Stimulated activated CD4-positive, alpha-beta T cell treated with anti-CD3 and anti-CD28 coated beads, Interleukin-12 subunit alpha, Interleukin-12 subunit beta, amount 100 ng/mL, for 4 hours (primary cell): ENCODE measurements around the gene SYT2.
"Not testable (repeated sequence)": the region's sequence is repeated elsewhere in the genome, so short reads cannot be mapped to it uniquely, and the experiment has no call there.

Experiments
- DNase-seq: peaks from one replicate; pipeline ENCODE4 v3.0.0-alpha.2; 2020

Gene SYT2

DNA sequence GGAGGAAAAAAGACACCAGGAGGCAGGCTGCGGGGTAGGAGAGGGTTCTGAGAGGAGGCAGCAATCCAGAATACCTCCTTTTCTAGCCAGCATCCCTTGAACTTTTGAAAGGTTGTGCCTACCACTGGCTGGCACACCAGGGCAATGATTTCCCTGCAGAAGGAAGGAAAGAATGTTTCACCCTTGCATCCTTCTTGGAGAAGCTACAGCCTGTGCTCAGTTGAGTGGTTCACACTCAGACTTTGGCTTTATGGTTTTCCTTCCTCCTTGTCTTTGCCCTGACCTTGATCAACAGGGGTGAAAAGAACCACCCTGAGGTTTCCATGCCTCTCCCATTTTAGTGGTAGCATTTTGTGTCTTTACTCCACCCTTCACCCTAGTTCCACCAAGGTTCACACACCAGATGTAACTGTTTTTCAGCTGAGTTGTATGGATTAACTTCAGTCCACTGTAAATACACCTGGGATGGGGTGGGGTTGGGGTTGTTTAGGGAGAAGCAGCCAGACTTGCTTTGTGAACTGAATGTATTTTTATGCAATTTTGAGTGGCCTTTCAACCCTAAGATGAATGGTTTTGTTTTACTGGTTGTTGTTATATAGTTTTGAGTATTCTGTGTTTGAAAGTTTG is 122.3 kb downstream of the SYT2 start:
- no peak for DNase-seq

DNA sequence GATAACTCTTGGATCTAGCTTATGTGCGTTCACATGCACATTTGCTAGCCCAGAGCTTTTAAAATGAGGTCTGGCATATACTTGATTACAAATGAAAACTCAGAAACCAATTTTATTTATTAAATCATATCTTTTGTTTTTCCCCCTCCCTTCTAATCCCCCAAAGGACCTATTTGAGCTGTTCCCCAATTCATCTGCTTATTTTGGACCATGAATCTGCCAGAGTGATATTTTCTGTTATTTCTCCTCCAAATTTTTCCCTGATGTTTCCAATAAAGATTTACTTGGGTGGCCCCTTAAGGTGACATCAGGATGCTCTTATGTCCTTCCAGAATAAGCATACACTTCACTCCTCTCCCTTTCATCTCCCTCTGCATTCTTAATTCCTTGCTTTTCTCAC is 123.4 kb downstream of the SYT2 start:
- DNase-seq: no peak

DNA sequence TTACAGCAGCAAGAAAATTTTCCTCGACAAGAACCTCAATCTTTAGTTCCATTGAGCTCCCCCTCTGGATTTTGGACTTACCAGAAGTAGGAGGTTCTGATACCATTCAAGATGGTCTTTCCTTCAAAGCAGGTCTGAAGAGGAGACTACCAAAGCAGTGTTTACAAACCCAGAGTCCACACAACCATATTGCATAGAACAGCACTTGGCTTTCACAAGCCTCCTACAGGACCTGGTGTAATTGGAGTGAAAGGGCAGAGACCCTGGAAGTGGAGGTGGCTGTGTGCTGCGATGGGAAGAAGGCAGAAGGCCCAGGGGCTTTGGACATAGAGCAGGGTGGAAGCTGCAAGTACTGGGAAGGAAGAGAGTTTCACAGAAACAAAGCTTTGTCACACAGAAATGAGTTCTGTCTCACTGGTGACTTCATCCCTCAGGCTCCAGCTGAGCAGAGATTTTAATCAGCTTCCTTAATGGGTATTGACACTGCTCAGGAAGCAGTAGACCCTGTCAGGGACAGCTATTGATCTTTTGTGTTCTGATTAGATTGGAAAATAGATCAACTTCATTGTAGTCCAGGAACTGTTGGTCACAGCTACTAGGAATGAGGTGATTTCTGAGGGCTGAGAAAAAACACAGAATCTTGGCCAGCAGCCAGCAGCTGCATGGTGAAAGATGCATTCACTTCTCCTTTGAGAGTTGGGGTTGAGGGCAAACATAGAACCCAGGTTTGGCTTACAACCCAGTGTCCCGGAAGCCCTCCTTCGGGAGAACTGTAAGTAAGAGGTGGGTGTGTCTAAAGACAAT is 124.0 kb downstream of the SYT2 start:
- no peak for DNase-seq

DNA sequence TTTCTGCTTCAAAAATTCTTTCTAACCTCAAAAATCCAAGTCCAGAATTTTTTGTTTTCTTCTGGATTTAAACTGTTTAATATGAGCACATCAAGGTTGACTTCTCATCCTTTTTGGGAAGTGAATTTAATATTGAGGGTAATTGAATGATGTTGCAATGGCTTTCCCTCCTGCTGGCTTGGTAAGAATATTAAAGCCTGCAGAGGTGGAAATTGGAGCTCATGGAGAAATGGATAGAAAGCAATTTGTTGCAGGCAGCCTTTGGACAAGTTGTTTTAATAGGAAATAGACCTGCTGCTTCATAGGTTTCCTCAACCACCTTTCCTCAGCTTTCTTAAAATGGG is 124.7 kb downstream of the SYT2 start:
- DNase-seq: no peak

DNA sequence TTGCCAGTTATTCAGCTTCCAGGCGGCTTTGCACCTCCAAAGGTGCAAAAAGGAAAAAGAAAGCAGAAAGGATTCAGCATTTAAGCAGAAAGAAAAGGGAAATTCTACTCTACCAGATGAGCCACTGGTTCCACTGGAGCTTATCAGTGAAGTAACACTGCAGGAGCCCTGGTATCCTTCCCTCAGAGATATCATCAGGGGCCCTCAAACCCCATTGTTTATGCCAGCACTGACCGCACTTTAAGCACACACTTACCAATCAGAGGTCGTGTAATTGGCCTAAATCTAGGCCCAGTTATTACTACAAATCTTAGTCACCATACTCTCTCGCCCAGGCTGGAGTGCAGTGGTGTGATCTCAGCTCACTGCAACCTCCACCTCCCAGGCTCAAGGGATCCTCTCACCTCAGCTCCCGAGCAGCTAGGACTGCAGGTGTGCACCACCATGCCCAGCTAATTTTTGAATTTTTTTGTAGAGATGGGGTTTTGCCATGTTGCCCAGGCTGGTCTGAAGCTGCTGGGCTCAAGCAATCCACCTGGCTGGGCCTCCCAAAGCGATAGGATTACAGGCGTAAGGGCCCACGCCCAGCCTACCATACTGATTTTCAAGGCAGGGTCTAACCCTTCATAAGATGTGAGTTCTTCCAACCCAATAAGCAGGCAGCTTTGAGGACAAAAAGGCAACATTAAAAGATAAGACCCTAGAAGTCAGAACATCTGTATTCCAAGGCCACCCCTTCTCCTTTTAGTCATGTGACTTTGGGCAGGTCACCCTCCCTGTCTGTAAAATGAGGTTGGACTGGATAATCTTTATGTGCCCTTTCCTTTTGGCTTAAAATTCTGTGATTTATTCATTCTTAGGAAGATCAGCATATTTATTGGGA is 125.3 kb downstream of the SYT2 start:
- no peak for DNase-seq

DNA sequence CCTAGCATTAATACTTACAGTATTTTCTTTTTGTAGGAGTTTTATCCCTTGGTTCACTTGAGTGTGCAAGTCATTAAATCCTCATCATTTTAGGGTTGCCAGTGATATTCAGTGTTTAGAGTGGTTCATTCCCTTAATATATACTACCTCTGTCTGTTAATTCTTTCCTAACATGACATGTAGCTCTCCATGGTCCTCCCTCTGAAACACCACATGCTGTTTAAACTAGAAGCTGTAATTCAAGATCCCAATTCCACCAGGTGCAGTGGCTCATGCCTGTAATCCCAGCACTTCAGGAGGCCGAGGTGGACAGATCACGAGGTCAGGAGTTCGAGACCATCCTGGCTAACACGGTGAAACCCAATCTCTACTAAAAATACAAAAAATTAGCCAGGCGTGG is 127.9 kb downstream of the SYT2 start:
- DNase-seq: not testable (repeated sequence)

DNA sequence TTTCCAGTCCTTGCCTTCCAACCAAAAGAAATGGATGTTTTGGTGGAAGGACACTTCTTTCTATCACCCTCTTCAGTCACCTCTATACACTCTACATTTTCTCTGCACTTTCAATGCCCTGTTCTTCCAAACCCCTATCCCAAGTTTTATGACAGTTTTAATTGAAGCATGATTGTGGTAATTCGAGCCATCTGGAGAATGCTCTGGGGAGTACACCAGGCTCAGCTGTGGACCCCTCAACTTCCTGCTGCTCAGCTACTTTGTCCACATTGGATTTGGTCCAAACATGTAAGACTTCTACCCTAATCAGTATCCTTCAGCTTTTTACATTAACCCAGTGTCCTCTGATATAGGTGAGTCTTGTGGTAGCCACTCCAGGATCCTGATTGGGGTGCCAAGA is 129.6 kb downstream of the SYT2 start:
- no peak for DNase-seq

DNA sequence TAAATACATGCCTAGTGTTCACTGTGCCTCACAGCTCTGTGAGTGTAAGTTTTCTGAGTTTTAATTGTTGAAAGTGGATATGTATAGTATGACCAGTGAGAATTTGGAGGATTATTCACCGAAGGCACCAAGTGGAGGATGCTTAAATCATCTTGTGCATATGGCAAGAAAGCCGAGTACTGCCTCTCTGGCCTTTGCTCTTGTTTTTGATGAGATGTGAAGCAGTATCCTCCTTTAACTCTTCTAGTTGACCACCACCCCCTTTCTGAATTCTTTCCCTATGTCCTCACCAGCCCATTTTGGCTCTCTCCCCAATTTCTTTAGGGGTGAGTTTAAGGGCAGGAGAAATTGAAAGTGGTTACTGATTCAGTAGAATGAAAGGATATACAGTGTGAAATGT is 130.4 kb downstream of the SYT2 start:
- no peak for DNase-seq

DNA sequence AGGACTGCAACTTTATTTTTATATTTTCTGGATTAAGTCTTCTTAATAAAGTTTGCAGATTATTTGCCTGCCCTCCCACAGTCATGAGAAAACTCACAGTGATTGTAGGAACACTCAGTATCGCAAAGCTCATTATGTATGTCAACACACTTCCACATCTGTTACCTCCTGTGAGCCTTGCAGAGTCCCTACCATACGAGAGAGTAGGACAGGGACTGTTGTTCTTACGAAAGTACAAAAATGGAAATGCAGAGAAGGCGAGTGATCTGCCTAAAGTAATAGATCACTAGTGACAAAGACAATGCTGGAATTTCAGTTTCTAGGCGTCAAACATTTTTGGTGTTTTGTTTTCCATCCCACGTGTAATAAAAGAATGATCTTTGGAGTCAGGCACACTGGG is 131.7 kb downstream of the SYT2 start:
- no peak for DNase-seq

DNA sequence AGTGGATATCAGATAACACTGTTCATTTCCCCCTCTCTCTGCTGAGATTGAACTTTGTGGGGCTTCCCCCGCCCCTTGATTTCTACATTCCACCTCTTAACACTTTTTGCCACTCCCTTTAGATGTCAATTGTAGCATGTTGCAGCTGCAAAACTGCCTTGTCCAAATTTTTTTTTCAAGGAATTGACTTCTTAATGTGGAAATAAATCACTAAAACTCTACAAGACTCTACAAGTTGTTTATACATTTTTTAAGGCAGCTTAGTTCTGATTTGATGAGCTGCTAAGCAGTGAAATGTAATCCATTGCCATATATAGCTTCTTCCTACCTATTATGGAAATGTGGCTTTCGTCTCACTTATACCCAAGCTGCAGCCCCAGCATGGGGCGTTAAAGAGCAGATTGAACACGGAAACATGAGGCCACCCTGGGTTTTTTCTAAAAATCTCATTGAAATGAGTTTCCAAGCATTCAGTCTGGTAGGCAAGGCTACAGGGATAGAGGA is 132.2 kb downstream of the SYT2 start:
- DNase-seq: no peak

DNA sequence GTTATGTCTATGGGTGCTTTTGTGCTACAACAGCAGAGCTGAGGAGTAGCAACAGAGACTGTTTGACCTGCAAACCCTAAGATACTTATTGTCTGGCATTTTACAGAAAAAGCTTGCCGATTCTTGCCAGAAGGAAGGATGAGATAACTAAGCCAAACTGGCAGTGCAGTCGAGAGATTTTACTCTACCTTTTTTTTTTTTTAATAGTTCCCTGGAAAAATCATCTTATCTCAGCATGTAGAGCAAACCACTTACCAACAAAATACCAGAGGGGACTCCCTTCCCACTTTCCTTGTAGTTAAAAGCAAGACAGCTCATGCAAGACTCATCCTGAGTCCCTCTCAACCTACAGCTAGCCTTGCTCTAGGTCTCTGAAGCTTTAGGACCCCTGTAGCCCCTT is 132.9 kb downstream of the SYT2 start:
- no peak for DNase-seq

DNA sequence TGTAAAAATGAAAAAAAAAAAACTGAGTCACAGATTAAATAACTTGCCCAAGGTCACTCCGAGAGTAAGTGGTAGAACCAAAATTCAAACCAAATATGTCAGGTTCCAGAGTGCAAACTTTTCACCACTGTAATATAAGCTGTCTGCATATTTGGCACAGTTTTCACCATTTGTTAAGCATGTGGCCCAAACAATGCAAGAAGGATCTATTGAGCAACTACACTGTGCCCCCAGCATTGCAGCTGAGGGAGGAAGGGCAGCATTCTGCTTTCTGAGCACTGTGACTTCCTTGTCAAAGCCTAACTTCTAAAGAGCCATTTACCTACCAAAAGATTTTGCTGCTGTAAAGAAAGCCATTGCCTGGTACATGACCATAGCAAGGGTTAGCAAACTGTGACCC is 133.4 kb downstream of the SYT2 start:
- DNase-seq: no peak

DNA sequence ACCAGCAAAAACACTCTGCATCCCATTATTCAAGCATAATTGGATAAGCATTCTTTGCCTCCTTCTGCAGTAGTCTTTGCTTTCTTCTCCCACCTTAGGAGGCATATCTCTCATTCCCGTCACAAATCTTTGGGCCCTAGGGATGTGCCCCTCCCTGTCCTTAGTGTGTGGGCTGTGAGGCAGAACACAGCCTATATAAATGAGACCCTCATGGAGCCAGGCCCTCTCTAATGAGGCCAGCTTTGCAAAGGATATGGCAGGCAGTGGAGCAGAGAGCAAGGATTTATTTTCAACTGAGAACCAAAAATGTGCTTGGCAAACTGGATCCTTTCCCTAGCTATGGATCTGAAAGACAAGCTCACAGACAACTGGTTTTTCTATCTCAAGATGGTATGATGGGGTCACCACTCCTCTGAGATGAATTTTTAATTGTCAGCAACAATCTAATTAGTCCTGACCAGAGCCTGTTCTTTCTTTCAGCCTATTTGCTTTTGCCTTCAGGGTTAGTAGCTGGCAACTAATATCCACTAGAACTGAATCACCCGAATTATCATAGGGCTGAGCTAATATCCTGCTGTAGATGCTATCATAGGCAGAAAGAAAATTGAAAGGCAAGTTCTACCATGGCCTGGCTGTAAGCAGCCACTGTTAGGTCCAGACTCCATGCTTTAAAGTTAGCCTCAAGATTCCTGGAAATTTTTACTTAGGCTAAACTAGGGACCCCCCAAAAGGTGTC is 134.2 kb downstream of the SYT2 start:
- DNase-seq: no peak

DNA sequence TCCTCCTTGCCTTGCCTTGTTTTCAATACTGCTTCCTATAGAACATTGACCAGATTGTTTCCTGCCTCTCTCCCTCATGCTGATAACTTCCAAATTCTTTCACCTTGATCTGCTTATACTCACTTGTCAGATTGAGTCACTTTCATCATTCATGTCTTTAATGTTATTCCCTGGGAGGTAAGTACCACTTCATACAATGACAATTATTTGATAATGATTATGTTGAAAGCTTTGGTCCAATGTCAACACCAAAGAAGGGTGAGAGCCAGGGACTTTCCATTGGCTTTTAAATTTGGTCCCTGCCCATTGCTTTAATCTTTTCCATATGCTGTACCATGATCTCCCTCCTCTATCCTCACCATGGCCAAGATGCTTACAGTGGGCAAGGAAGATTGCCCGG is 137.4 kb downstream of the SYT2 start:
- DNase-seq: no peak

DNA sequence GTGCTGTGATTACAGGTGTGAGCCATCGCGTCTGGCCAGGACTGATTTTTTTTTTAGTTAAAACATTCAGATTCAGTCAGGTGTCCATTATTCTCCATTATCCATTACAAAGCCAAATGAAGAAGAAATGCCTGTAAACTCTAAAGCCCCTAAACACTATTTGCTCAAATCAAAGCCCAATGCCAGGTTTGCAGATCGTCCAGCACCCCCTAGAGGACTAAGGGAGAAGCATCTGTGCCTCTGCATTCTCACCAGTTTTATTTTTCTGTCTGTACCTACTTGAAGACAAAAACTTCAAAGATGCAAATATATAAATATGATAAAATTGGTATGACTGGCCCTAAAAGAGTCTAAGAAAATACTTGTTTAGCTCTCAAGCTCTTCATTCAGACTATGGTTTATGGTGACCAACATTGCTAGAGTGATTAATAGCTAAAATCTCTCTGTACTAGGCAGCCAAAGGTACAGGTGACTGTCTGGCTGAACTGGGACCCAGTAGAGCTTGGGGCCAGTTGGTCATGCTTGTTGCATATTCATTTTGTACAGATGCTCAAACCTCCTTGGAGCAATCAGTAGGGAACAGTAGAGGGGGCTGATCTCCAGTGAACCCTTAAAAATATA is 138.4 kb downstream of the SYT2 start:
- no peak for DNase-seq

DNA sequence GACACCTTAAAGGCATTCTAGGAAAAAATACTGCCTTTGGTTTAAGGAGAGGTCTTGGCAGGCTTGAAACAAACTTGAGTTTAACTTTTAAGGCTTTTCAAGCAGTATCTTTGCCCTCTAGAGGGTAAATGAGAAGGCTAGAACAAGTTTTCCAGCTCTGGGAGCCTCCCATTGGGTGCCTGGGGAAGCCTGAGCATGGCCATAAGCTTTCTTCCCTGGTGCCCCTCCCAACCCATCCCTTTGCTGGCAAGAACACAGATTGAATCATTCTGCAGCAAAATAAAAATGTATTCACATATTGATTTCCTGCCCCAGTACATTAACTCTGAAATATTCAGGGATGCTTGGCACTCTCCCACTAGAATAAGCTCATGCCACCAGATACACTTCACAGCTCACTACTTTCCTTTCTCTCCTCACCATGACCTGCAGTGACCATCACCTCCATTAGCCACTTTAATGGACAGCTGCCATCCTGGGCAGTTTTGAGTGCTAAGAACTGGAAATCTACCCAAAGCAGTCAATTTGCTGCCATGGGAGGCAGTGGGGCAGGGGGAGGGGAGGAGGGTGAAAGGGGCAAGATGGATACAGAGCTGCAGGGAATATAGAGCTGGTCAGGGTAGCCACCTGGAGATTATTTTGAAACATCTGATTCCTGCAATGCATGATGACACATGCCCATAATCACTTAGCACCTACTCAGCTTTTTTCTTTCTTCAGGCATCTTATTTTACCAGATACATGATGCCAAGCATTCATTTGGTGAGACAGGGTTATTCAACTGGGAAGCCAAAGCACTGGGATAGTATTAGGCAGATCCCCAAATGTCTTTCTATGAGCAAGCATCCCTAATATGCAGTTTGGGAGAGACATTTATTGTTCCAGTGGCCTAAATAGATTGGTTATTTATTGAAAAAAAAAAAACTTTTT is 140.6 kb downstream of the SYT2 start:
- no peak for DNase-seq

DNA sequence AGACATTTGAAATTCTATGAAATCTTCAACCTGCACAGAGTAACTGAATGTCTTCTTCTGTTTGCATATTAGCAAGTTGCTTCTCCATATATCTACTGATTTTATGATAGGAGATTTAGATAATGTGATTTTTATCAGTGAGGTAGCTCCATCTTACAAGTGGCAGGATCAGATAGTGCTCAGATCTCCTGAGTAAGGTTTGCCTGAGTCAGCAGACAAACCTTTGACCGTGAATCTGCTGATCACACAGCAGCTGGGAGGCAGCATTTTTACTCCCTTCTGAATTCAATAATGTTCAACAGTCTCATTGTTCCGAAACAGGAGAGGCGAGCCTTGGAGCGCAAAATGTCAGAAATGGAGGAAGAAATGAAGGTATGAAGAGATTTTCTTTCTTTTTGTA is 141.4 kb downstream of the SYT2 start:
- no peak for DNase-seq

DNA sequence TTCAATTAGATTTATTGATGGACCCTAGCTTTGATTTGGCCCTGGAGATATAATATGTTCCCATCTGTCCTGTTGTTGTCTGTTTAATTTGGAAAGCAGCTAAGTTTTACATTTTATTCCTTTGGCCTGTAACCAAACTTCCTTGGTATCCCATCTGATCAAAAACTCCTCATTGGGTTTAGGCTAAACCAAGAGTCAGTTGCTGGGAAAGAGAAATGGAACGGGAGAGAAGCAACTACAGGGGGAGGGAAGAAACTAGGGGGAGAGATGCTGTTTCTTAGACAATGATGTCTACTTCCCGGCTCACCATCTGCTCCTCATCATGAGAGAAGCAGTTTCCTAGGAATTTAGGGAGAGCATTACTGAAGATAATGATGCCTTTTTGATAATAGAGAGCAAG is 141.8 kb downstream of the SYT2 start:
- no peak for DNase-seq

DNA sequence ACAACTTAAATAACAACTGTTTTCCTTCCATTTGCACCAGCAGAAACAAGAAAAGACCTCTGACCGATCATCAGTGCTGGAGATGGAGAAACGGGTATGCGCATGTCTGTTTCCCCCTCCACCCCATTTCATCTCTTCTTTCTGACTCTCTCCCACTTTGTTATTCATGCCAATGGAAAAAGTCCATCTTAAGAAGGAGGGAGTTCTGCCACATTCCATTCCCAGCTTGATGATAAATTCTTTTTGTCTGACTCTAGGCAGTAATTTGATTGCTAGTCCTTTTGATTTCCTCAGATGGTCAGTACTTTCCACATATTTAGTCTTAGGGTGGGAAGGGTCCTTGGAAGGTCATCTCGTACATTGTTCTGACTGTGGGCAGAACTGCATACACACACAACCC is 142.5 kb downstream of the SYT2 start:
- no peak for DNase-seq

DNA sequence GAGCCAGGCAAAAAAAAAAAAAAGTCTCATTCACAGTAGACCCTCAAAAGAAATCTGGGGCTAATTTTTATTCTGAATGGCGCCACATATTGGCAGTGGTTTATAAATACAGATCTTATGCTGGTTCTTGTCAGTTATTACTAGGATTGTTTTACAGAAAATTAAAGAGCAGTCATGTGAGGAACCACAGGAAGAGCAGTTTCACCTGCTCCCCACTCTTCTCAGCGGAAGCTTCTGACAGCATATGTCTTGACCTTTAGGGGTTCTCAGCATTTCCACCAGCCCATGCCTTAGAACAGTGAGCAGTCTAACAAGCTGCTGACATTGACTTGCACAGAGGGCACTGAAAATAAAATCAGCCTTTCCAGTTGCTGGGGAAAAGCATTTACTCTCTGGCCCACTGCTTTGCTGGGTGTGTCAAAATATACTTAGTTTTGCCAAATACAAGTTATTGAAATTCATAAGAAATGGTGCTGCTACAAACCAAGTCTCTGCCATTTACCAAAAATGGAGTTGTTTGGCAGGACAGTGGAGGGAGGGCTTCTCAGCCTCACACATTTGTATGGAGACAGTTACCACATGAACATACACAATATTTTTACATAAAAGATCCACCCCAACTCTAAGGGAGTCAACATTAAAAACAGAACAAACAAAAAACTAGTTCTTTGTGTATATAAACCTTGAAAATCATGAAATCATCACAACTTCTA is 144.2 kb downstream of the SYT2 start:
- no peak for DNase-seq
